OCI-LY1 (cell line): ENCODE results near the gene KRTAP9-3.
"Not testable (repeated sequence)": the region's sequence is repeated elsewhere in the genome, so short reads cannot be mapped to it uniquely, and the experiment has no call there.

Experiments used
- H2AFZ ChIP-seq: fragments of 200-600 bp; sonication (generic), shearing (Covaris generic); 2 replicates; pipeline ENCODE4 v1.6.0; 2014; ENCODE audit warnings: antibody characterized with exemption, mild to moderate bottlenecking, low read length
- H3F3A ChIP-seq: fragments of 200-600 bp; sonication (generic), shearing (Covaris generic); 2 replicates; pipeline ENCODE4 v1.6.0; 2014; ENCODE audit warnings: mild to moderate bottlenecking, antibody characterized with exemption, low read length, moderate library complexity; ENCODE audit not compliant: insufficient read depth
- H3K27ac ChIP-seq: fragments of 200-600 bp; sonication (generic); 2 replicates; pipeline ENCODE4 v1.5.1; 2014; ENCODE audit warnings: low read length, mixed run types, mild to moderate bottlenecking, low read depth; ENCODE audit not compliant: poor library complexity, severe bottlenecking
- H3K27me3 ChIP-seq: fragments of 200-600 bp; sonication (generic); 2 replicates; pipeline ENCODE4 v1.6.0; 2014; ENCODE audit warnings: antibody characterized with exemption, mild to moderate bottlenecking, low read length, moderate library complexity; ENCODE audit not compliant: insufficient read depth
- H3K36me3 ChIP-seq: fragments of 200-600 bp; sonication (generic); 2 replicates; pipeline ENCODE4 v1.6.1; 2014; ENCODE audit warnings: mild to moderate bottlenecking, antibody characterized with exemption, low read length, moderate library complexity, mixed read lengths; ENCODE audit not compliant: insufficient read depth
- H3K4me1 ChIP-seq: fragments of 200-600 bp; sonication (generic); 2 replicates; pipeline ENCODE4 v1.5.1; 2014; ENCODE audit warnings: mild to moderate bottlenecking, low read length, moderate library complexity; ENCODE audit not compliant: insufficient read depth, severe bottlenecking
- H3K4me2 ChIP-seq: fragments of 200-600 bp; sonication (generic), shearing (Covaris generic); 2 replicates; pipeline ENCODE4 v1.6.1; 2014; ENCODE audit warnings: low read length
- H3K4me3 ChIP-seq: fragments of 200-600 bp; sonication (generic); 2 replicates; pipeline ENCODE4 v1.5.1; 2014; ENCODE audit warnings: low read length, low read depth, mild to moderate bottlenecking, mixed read lengths; ENCODE audit not compliant: poor library complexity, severe bottlenecking
- H3K79me2 ChIP-seq: fragments of 200-600 bp; shearing (Covaris generic); 2 replicates; pipeline ENCODE4 v1.6.1; 2016; ENCODE audit warnings: mixed run types, low read length, mixed read lengths; ENCODE audit not compliant: insufficient read depth
- H3K9ac ChIP-seq: fragments of 200-600 bp; sonication (generic), shearing (Covaris generic); 2 replicates; pipeline ENCODE4 v1.6.1; 2014; ENCODE audit warnings: mild to moderate bottlenecking, low read length, mixed read lengths
- H3K9me2 ChIP-seq: fragments of 200-600 bp; sonication (generic), shearing (Covaris generic); 2 replicates; pipeline ENCODE4 v1.6.1; 2014; ENCODE audit warnings: low read depth, mild to moderate bottlenecking, low read length, mixed read lengths
- H3K9me3 ChIP-seq: fragments of 200-600 bp; shearing (Covaris generic); 2 replicates; pipeline ENCODE4 v1.6.1; 2014; ENCODE audit warnings: low read length, mixed read lengths
- H4K20me1 ChIP-seq: fragments of 200-600 bp; sonication (generic), shearing (Covaris generic); 2 replicates; pipeline ENCODE4 v1.6.0; 2016; ENCODE audit warnings: mild to moderate bottlenecking, low read length; ENCODE audit not compliant: insufficient read depth
- EZH2 ChIP-seq: fragments of 200-600 bp; sonication (generic), shearing (Covaris generic); IDR thresholded peaks from 2 replicates; pipeline ENCODE4 v1.8.0; 2017; ENCODE audit warnings: borderline replicate concordance, mixed run types, mild to moderate bottlenecking, antibody characterized with exemption, low read length, moderate library complexity, mixed read lengths
- TF ChIP-seq, protein P1 (sequence below): fragments of 200-600 bp; sonication (generic), shearing (Covaris generic); IDR thresholded peaks from 2 replicates; pipeline ENCODE4 v1.5.1; 2017; ENCODE audit warnings: mild to moderate bottlenecking, antibody characterized with exemption, low read length, moderate library complexity, mixed read lengths

KRTAP9-3 gene

DNA sequence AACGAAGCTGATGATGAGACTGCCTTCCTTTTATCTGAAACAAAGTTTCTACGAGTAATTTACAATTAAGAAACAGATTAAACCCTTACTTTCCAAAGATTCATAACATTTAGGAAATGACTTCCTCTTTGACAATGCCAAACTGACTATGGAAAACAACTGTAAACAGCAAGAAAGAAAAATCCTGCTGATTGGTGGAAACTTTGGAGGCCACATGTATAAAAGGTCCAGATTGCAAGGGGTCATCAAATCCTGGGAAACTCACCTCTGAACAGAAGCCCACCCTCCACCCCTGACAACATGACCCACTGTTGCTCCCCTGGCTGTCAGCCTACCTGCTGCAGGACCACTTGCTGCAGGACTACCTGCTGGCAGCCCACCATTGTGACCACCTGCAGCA lies 32.8 kb downstream of the KRTAP9-3 start, which contains the start of gene KRTAP9-6:
Gene KRTAP9-6 (plus strand): TSS at position 301 of the 400 bp plus-strand sequence. CDS start 0 bp downstream, at position 301.
- H3K27ac ChIP-seq, result no peak within 1 kb of the TSS
- TF ChIP-seq EZH2, result no peak
- TF ChIP-seq, protein P1, sequence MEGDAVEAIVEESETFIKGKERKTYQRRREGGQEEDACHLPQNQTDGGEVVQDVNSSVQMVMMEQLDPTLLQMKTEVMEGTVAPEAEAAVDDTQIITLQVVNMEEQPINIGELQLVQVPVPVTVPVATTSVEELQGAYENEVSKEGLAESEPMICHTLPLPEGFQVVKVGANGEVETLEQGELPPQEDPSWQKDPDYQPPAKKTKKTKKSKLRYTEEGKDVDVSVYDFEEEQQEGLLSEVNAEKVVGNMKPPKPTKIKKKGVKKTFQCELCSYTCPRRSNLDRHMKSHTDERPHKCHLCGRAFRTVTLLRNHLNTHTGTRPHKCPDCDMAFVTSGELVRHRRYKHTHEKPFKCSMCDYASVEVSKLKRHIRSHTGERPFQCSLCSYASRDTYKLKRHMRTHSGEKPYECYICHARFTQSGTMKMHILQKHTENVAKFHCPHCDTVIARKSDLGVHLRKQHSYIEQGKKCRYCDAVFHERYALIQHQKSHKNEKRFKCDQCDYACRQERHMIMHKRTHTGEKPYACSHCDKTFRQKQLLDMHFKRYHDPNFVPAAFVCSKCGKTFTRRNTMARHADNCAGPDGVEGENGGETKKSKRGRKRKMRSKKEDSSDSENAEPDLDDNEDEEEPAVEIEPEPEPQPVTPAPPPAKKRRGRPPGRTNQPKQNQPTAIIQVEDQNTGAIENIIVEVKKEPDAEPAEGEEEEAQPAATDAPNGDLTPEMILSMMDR, result no peak
- H3K4me1 ChIP-seq, result no peaks in the 10 kb centered on the region
- no peaks in the 10 kb centered on the region for H3K27me3 ChIP-seq
- no peak within 1 kb of the TSS for H3K4me3 ChIP-seq
- H3K9me3 ChIP-seq, result no peaks in the 10 kb centered on the region
- no peak within 1 kb of the TSS for H3K4me2 ChIP-seq
- H4K20me1 ChIP-seq, result no peaks in the 10 kb centered on the region
- no peaks in the 10 kb centered on the region for H3F3A ChIP-seq
- no peak within 1 kb of the TSS for H2AFZ ChIP-seq
- no peak within 1 kb of the TSS for H3K9ac ChIP-seq
- no peaks in the 10 kb centered on the region for H3K79me2 ChIP-seq
- no peaks in the 10 kb centered on the region for H3K36me3 ChIP-seq
- no peaks in the 10 kb centered on the region for H3K9me2 ChIP-seq

DNA sequence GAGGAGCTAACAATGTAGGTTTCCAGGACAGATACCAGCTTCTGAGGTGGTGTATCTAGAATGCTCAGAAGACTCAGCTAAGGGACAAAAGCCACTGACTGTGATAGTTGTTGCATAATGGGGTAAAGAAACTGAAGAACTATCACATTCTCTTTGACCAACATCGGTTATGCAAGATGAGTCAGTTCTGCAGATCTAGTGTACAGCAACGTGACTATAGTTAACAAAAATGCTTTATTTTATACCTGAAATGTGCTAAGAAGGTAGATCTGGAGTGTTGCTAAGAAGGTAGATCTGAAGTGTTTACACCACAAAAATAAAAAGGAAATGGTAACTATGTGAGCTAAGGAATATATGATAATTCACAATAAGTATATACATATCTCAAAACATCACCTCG lies 35.5 kb downstream of the KRTAP9-3 start:
- H3K4me3 ChIP-seq, result no peak overlapping the region
- TF ChIP-seq EZH2, result no peak
- TF ChIP-seq, protein P1, result no peak
- H2AFZ ChIP-seq, result no peak overlapping the region
- no peaks in the 10 kb centered on the region for H3K27me3 ChIP-seq
- no peaks in the 10 kb centered on the region for H3K36me3 ChIP-seq
- no peaks in the 10 kb centered on the region for H3K9me3 ChIP-seq
- no peak overlapping the region for H3K27ac ChIP-seq
- no peaks in the 10 kb centered on the region for H3F3A ChIP-seq
- H3K4me2 ChIP-seq, result no peak overlapping the region
- H3K79me2 ChIP-seq, result no peaks in the 10 kb centered on the region
- no peaks in the 10 kb centered on the region for H4K20me1 ChIP-seq
- H3K9me2 ChIP-seq, result no peaks in the 10 kb centered on the region
- no peaks in the 10 kb centered on the region for H3K4me1 ChIP-seq
- H3K9ac ChIP-seq, result no peak overlapping the region

DNA sequence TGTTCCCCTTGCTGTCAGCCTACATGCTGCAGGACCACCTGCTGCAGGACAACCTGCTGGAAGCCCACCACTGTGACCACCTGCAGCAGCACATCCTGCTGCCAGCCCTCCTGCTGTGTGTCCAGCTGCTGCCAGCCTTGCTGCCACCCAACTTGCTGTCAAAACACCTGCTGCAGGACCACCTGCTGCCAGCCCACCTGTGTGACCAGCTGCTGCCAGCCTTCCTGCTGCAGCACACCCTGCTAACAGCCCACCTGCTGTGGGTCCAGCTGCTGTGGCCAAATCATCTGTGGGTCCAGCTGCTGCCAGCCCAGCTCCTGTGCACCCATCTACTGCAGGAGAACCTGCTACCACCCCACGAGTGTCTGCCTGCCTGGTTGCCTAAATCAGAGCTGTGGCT lies 39.1 kb downstream of the KRTAP9-3 start:
- not testable (repeated sequence) for H3K4me1 ChIP-seq, H3F3A ChIP-seq, H3K9me2 ChIP-seq, H3K4me3 ChIP-seq, H3K27me3 ChIP-seq, H4K20me1 ChIP-seq, H3K4me2 ChIP-seq, H3K9ac ChIP-seq, H3K27ac ChIP-seq, H3K79me2 ChIP-seq, H3K36me3 ChIP-seq, H3K9me3 ChIP-seq, H2AFZ ChIP-seq

DNA sequence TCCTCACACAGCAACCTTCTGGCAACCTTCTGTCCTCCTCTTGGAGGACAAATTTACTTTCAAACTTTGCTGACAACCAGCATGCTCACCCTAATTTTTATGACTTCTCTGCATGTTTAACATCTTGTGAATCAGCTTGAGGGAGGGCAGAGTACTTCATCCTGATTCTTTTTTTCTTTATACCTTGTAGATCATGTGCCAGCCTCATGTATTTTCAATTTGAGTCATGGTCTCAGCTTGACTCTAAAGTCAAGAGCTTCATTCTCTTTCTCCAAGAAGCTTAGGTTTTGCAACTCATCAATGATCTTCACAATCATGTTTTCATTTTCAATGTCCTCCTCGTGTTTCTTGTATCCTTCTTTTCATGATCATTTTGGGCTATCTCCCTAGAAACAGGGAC lies 39.6 kb downstream of the KRTAP9-3 start:
- no peak overlapping the region for H3K4me2 ChIP-seq
- no peaks in the 10 kb centered on the region for H3K79me2 ChIP-seq
- H3K36me3 ChIP-seq, result no peaks in the 10 kb centered on the region
- H3K4me1 ChIP-seq, result no peaks in the 10 kb centered on the region
- no peaks in the 10 kb centered on the region for H3F3A ChIP-seq
- no peaks in the 10 kb centered on the region for H3K9me3 ChIP-seq
- H4K20me1 ChIP-seq, result no peaks in the 10 kb centered on the region
- no peak overlapping the region for H3K9ac ChIP-seq
- H3K27me3 ChIP-seq, result no peaks in the 10 kb centered on the region
- H2AFZ ChIP-seq, result no peak overlapping the region
- TF ChIP-seq, protein P1, result no peak
- no peak for TF ChIP-seq EZH2
- no peak overlapping the region for H3K4me3 ChIP-seq
- H3K9me2 ChIP-seq, result no peaks in the 10 kb centered on the region
- H3K27ac ChIP-seq, result no peak overlapping the region

DNA sequence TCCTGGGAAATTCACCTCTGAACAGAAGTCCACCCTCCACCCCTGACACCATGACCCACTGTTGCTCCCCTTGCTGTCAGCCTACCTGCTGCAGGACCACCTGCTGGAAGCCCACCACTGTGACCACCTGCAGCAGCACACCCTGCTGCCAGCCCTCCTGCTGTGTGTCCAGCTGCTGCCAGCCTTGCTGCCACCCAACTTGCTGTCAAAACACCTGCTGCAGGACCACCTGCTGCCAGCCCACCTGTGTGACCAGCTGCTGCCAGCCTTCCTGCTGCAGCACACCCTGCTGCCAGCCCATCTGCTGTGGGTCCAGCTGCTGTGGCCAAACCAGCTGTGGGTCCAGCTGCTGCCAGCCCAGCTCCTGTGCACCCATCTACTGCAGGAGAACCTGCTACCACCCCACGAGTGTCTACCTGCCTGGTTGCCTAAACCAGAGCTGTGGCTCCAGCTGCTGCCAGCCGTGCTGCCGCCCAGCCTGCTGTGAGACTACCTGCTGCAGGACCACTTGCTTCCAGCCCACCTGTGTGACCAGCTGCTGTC lies 43.5 kb downstream of the KRTAP9-3 start, which contains the start of gene KRTAP9-7:
Gene KRTAP9-7 (plus strand): TSS at position 51 of the 543 bp plus-strand sequence. CDS start 0 bp downstream, at position 51.
- H3K4me3 ChIP-seq, H3K4me2 ChIP-seq, H3K36me3 ChIP-seq, H3K79me2 ChIP-seq, H3K27ac ChIP-seq, H3F3A ChIP-seq, H3K9me3 ChIP-seq, H4K20me1 ChIP-seq, H3K4me1 ChIP-seq, H3K9me2 ChIP-seq, H3K27me3 ChIP-seq, H2AFZ ChIP-seq, H3K9ac ChIP-seq: not testable (repeated sequence)
